NCI-H774 (cell line): Measurements from ENCODE around the gene CTNND2.
"Not testable (repeated sequence)": the region's sequence is repeated elsewhere in the genome, so short reads cannot be mapped to it uniquely, and the experiment has no call there.

ENCODE experiments used
- DNase-seq: peaks from one replicate; lab custom pipeline; 2025; lab: John Stamatoyannopoulos, UW

Gene CTNND2

DNA sequence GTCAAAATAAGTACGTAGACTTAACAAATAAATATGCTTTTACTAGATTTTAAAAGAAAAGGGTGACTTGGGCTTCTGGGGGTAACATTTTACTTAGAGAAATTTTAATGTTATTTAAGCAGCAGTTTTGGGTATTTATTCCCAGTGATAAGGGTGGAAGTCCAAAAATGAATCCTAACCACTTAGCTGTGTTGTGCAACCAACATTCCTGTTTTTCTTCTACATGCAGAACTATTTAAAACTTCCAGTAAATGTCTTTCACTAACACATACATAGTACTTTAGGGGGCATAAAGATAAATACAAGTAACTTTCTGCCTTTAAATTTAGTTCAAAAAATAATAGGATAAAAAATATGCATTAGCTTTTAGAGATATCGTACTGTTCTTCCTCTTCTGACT lies 436.7 kb downstream of the CTNND2 start:
- DNase-seq = no peak

DNA sequence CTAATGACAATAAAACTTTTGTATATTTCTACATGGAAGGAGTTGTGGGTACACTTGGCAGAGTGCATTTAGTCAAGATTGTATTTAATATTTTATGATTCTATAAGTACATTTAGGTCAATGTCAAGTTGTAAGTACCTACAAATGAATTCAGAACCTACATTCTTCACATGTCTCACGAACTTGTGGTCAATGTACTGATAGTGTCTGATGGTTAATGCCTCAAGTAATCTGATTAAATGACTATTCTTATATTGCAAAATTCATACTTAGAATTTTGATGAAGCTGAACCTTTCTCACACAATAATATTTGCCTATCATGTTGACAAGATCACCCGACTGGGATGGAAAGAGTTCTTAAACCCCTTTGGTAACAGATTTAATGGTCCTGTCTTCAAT lies 444.5 kb downstream of the CTNND2 start:
- no peak for DNase-seq

DNA sequence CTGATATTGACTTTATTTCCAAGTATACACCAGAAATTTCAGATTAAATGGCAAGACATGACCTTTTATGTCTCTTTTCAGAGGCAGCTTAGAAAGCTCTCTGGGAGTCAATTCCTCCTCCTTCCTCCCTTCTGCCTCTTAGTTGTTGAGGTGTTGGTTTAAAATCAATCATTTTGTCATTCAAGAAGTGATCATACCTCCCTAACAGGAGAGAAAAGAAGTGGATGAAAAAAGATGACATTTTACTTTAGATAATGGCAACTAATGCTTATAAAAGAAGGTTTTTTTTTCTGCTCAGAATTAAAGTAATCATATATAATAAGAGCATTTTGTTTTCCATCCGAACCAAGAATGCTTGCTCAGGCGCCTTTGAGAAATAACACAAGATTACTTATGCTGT lies 448.7 kb downstream of the CTNND2 start:
- no peak for DNase-seq

DNA sequence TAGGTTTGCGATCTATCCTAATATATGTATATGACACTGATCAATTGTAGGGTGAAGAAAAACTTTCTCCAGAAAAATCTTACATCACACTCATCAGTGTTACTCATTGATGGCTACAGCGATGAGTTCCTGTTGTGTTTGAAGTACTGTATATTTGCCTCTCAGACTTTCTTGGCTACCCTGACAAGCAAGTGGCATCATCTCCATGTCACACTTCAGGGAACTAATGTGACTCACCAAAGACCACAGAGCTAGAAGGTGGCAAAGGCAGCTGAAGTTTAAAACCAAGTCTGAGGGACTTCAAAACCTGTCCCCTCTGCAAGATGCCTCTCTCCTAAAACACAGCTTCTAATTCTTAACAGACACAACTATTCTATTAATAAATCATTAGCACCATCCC lies 451.4 kb downstream of the CTNND2 start:
- no peak for DNase-seq

DNA sequence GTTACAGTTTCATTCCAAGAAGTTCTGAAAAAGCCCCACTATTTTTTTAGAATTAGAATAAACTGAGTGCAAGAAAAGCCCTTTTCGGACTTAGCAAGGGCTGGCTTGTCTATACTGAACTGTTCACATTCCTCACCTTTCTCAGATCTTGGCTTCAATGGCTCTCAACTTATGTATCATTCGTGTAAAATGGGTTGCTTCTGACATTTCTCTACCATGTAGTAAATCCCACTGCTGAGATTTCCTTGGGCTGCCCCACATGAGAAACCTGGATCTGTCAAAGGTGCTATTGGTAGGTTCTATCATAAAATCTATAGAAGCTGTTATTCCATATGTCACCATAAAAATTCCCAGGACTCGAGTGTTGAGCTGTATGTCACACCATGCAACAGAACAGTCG lies 454.3 kb downstream of the CTNND2 start:
- no peak for DNase-seq

DNA sequence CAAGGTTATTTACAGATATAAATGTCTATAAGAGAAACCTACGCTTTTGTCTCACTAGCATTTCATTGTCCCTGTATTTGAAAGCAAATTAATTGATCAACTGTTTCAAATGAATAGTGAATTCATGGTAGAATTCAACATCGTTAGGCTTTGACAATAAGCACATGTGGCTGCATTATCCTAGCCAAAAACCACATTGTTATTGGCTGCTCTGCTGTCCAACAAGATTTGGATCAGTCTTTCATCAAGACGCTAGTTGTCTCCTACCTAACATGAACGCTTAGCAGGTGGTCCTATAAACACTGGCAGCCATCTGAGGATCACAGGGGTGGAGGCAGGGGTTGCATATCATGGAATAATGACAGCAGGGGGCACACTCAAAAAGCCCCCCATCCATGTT lies 455.0 kb downstream of the CTNND2 start:
- no peak for DNase-seq

DNA sequence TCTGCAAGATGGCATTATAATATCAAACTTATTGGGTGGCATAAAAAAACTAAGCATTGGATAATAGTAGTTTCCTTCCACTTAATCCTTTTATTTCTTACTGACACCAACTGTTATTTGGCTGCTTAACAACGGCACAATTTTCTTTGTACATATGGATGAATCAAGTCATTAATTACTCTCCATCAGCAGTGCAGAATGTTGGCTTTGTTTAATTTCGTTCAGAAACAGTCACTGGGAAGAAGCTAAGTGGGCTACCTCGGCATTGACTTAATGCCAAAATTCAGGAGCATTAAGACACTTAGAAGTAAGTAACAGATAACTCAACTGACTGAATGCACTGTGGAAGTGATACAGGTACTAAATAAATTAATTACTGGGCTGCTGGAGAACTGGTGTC lies 460.4 kb downstream of the CTNND2 start:
- no peak for DNase-seq

DNA sequence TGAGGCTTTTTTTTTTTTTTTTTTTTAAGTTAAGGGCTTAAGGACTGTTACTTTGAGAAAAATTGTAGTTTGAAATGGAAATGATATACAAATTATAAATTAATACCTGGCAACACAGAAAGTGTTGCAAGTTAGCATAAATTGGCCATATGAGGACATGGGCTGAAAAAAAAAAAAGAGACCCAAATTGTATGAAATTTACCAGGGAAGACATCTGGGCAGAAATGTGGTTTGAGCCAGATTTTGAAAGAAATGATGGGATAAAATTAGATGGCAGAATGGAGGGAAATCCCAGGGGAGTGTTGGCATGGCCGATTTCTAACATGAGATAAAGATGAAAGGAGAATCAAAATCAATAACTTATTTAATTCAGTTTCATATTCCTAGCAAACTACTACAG lies 472.1 kb downstream of the CTNND2 start:
- DNase-seq = no peak

DNA sequence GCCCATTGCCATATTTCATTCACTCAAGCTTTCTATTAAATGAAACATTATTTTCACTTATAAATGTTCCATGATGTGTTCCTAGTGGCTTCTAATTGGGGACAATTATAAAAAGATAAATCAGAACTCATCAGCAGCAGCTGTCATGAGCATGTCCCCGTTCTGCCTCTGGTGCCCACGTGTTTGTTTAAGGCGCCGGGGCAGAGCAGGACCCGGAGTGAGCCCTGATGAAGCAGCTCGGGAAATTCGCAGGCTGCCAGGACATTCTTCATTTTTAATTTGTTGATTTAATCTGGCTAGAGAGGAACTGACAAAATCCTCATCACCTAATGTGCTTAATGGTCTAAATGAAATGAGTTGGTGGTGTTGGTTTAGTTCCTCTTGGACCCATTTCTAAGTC lies 475.0 kb downstream of the CTNND2 start:
- DNase-seq = no peak

DNA sequence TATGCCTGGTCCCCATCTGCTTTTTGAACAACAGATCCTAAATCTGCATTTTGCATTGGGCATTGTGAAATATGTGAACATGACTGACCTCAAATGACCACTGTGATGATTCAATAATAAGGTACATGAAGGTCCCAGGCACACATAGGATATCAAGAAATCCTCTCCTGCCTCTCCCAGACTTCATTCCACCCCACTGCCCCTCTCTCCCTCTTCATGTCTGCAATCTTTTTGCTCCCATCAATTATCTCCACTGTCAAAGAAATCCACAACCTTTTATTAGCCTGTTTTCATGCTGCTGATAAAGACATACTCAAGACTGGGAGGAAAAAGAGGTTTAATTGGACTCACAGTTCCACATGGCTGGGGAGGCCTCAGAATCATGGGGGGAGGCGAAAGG lies 476.7 kb downstream of the CTNND2 start:
- no peak for DNase-seq

DNA sequence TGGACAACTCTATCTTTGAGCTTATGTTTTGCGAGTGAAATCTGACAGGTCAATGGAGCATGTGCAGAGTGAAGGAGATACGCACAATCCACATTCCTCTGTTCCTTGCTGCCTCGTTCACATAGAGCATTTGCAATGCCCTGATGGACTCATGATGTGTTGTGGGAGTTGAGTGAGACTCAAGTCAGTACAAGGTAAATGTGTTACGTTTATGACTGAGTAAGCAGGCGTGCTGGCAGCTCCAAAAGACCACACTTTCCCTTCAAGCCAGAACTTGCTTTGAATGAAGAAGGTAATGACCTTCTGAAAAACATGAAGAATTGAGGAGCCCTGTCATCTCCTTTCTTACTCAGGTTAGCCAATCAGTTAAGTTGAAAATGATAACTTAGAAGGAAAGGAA lies 477.8 kb downstream of the CTNND2 start:
- no peak for DNase-seq

DNA sequence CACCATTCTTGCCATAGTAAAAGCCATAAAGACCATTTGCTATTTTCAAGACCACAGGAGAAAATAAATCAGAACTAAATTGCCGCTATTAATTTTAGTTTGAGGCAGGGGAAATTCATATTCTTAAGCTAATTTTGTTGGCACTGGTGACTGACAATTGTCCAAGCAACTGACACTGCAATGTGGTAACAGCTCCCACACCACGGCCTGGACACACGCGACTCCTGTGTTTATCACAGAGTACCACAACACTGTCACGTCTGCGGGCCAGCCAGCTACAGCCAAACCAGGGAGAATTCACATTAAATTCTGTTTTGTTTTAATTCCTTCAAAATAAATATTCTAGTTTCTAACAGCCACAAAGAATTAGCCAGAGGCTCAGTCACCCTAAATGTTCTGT lies 481.9 kb downstream of the CTNND2 start:
- DNase-seq = no peak

DNA sequence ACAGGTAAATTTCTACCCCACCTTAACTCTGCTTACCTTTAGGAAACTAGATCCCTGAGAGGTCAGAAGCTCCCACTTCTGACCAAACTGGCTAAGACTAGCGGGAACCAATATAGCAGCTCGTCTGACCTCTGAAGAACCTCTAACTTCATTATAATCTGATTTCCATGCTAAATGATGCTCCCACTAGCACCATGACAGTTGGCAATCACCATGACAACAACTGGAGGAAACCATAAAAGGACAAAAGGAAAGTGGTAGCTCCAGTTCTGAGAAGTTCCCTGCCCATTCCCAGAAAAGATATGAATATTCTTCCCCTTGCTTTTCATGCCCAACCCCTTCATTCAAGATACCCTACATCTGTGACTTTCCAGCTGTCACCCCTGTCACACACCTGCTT lies 483.3 kb downstream of the CTNND2 start:
- DNase-seq = no peak

DNA sequence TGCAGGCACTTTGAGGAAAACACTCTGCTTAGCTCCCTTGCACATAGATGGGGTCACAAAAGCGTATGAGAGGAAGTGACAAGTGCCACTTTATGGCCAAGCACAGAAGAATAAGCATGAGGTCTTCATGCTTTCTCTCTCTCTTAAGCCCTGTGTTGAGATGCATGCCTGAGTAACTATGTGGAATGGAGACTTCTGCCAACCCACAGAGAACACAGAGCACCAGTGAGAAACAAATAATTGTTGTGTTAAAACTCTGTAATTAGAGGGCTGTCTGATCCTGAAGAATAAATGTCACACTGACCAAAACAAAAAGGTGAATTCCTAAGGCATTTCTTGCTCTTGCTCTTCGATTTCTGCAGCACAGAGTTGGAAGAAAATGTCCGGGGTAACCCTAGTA lies 488.5 kb downstream of the CTNND2 start:
- no peak for DNase-seq

DNA sequence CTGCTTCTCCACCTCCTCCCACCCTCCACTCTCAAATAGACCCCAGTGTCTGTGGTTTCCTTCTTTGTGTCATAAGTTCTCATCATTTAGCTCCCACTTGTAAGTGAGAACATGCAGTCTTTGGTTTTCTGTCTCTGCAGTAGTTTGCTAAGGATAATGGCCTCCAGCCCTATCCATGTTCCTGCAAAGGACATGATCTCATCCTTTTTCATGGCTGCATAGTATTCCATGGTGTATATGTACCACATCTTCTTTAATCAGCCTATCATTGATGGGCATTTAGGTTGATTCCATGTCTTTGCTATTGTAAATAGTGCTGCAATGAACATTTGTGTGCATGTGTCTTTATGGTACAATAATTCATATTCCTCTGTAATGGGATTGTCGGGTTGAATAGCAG lies 489.5 kb downstream of the CTNND2 start:
- not testable (repeated sequence) for DNase-seq

DNA sequence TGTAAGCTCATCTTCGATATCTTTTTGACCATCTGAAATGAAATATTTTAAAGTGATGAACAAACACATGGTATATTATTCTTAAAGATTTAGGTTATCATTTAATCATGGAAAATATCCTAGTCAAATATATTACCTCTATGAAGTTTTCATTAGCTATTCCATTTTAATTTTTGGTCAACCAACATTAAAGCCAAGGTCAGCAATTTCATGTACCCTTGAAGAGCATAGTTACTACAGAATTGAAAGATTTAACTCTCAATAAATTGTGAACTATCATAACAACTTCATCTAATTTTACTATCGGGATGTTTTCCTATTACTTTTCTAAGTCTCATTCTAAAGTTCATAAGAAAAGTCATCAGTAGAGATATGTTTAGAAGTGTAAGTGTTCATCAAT lies 492.6 kb downstream of the CTNND2 start:
- no peak for DNase-seq

DNA sequence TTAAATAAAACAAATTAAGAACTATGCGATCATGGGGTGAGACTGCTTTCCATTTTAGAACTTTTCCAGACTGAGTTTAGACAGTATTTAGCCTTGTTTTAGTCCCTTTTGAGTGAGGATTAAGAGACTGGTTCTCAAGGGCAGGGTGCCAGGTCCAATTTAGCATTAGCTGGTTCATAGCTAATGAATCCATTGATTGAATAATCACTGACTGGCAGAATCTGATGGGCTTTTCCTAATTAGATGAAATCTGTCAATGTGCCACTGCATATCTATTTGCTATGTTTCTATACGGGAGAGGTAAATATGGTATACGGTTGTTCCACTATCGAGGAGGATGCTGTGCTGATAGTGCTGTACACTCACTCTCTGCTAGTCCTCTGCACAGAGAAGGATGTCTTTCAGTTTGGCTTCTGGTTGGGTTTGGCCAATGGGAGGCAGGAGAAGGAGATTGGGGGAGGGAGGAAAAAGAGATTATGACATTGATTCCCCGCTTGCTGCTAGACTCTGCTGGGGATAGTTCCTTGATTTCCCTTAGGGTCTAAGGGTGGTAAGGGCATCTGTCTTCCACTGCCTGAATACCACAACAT lies 496.6 kb downstream of the CTNND2 start:
- DNase-seq = no peak

DNA sequence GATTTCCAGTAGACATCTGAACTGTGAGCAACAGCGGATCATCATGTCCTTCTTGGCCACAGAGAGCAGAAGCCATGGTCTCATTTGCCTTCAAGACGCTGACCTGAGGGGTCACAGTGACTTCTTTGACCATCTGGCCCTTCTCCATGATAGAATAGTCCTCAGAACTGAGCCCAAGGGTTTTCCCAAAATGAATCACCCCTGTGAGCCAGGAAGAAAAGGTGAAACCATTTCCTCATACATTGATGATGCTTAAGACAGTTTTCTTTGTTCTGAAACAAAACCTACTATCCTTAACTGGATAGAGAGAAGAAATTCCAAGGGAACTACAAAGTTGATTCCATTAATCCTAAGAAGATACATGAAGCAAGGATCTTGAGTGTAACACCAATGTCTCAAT lies 503.9 kb downstream of the CTNND2 start:
- DNase-seq = no peak

DNA sequence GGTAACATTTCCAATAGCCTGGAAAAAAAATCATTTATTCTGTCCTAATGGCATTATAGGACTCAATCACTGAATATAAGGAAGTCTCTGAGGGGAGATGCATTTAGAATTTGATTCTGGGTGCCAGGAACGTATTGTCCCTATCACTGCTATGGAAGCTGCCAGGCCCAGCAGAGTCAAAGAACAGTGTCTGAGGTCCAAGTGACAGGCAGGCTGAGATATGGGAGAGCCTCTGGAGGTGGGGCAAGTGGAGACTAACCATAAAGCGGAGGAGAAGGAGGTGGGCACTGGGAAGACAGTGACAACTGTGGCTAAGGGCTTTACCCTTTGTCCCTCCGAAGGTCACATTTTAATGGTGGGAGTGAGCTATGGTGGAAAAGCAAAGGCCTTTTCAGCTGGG lies 505.5 kb downstream of the CTNND2 start:
- DNase-seq = no peak

DNA sequence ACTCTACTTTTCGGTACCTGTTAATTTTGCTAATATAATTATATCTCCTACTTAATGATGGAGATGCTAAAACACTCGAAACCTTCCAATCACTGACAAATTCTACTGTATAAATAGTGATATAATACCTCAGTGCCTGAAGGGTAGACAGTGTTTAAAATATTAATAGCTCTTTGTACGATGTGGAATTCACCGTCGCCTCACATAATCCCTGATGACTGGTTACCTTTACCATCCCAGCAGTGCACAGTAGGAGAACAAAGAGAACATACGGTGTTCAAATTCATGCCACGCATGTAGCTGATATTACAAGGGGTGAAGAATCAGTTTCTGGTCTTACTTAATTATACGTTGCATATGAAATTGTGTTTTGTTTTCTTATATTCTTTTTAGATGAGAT lies 506.7 kb downstream of the CTNND2 start:
- DNase-seq = no peak

DNA sequence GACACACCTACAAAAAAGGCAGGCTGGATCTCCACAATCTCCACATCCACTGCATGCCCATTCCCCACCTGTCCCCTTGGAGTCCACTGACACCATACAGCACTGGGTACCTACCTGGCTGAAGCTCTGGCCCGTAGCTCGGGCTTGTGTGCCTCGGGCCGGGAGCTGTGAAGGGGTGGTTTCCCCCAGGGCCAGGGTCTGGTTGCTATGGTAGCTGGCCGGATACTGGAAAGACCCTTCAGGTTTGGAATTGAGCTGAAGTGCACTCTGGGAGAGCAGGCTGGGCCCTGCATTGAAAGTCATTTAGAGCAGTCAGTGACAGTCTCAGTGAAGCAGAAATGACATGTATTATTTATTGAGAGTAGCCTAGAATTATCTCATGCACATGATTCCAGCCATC lies 507.3 kb downstream of the CTNND2 start:
- no peak for DNase-seq

DNA sequence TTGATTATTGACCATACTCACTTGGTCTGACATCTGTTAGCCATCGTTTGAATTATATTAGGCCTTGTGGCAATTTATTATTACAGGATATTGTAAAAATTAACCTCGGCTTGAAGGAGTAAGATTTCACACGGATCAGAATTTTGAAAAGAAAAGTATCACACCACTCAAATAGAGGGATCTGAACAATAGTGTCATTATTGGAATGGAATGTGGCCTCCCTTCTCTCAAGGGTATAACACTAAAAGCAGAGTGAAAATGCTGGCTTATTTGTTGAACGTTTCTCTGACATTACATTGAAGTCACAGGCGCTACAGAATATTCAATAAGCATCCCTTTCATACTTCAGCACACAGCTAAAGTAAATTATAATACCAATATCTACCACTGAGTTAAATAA lies 509.3 kb downstream of the CTNND2 start:
- no peak for DNase-seq

DNA sequence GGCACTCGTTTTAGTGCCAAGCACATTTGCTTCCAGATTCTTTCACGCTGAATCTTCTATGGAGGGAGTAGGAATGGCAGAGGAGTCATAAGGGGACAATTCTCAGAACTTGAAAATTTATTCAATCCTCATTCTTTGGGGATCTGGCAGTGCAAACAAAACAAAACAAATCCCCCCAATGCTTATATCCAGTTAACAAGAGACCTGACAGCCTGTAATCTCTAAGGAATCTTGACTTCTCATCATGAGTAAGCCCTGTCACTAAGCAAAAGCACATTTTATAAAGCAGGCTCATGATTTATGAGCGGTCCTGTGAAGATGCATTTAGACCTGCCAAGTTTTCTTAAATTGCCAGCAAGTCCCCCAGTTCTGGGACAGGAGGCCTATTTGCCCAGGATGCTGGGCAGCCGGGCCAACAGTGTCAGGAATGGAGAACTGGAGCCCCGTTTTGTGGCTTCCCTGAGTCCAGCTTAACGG lies 513.9 kb downstream of the CTNND2 start:
- DNase-seq = no peak

DNA sequence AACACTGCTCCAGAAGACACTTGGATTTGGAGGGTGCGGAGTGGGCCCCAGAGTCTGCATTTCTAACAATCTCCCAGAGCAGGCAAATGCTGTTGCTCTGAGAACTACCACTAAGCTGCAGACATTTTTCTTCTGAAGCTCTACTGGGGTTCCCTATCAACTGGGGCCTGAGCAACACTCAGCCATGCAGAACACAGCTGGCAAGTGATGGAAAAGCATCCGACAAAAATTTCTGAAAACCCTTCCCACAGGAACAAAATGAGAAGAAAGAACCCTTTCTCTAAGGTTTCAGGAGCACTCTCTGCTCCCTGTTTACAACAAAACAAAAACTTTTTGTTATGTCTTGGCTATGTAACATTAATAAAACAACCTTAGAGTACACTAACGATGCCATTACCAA lies 516.9 kb downstream of the CTNND2 start:
- DNase-seq = no peak

DNA sequence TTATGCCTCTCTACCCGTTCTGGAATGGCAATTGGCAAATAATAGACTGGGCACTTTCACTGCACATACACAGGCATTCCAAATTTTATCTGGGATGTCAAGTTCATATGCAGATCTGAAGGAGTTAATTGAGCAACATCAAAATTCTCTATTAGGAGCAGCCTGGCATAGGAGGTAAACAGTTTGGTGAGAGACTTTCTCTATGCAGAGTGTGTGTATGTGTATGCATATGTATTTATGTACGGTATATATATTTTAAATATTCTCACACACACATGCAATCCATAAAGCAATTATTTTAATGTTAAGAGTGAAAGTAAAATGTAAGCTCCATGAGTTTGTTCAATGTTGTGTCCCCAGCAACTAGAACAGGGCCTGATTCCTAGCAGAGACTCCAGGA lies 517.8 kb downstream of the CTNND2 start:
- no peak for DNase-seq
